ENCODE measurements around the gene LGR4.

Gene LGR4

GRCh38 chr11:27509908-27510307, 37.3 kb upstream of the LGR4 start (continued):
- TF ChIP-seq KLF17 (tag by site-specific recombination; IDR thresholded peaks at IDR 0.05) (no peak), KLF7 (tag by site-specific recombination; IDR thresholded peaks at IDR 0.05; ENCODE audit: borderline replicate concordance) (no peak), ZNF350 (tag by site-specific recombination; IDR thresholded peaks at IDR 0.05) (no peak), RBAK (tag by site-specific recombination; IDR thresholded peaks at IDR 0.05) (no peak), ZNF777 (tag by site-specific recombination; IDR thresholded peaks at IDR 0.05; ENCODE audit: borderline replicate concordance) (no peak), OSR2 (tag by site-specific recombination; IDR thresholded peaks at IDR 0.05) (no peak), ZNF660 (tag by site-specific recombination; IDR thresholded peaks at IDR 0.05) (no peak)
- TF ChIP-seq, protein P1, sequence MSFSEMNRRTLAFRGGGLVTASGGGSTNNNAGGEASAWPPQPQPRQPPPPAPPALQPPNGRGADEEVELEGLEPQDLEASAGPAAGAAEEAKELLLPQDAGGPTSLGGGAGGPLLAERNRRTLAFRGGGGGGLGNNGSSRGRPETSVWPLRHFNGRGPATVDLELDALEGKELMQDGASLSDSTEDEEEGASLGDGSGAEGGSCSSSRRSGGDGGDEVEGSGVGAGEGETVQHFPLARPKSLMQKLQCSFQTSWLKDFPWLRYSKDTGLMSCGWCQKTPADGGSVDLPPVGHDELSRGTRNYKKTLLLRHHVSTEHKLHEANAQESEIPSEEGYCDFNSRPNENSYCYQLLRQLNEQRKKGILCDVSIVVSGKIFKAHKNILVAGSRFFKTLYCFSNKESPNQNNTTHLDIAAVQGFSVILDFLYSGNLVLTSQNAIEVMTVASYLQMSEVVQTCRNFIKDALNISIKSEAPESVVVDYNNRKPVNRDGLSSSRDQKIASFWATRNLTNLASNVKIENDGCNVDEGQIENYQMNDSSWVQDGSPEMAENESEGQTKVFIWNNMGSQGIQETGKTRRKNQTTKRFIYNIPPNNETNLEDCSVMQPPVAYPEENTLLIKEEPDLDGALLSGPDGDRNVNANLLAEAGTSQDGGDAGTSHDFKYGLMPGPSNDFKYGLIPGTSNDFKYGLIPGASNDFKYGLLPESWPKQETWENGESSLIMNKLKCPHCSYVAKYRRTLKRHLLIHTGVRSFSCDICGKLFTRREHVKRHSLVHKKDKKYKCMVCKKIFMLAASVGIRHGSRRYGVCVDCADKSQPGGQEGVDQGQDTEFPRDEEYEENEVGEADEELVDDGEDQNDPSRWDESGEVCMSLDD (tag by site-specific recombination; IDR thresholded peaks at IDR 0.05): no peak

GRCh38 chr11:27507557-27508322, 35.1 kb upstream of the LGR4 start:
- peaks cover 0 to 4% of the 10 kb centered on the region in 2 experiments; a peak in 1 of 3 replicates for H3K36me3 ChIP-seq (ENCODE audit: control insufficient read depth in 2 of 2, insufficient read depth in 1 of 2, low read length in 2 of 2)
- H3K9me3 ChIP-seq (ENCODE audit: control insufficient read depth, insufficient read depth, low read depth, low read length): no peaks in the 10 kb centered on the region
- TF ChIP-seq ZNF585B (tag by site-specific recombination; IDR thresholded peaks at IDR 0.05): no peak
- TF ChIP-seq ZNF121 (tag by site-specific recombination; IDR thresholded peaks at IDR 0.05): 0 out of 2 replicates have a peak, but pooled peaks have one; percentile 45
- CTCF ChIA-PET: no interaction called here
- POLR2A ChIA-PET: no interaction called here
- H3K4me1 ChIP-seq (ENCODE audit: control insufficient read depth, insufficient read depth, low read length): no peaks in the 10 kb centered on the region
- peak overlapping the region; percentile 93 for H3K4me3 ChIP-seq (ENCODE audit: low read depth, low read length)
- no peak overlapping the region for H3K27ac ChIP-seq (ENCODE audit: extremely low read depth, low read depth, low read length)

GRCh38 chr11:27506200-27507182, 33.9 kb upstream of the LGR4 start, which contains the start of gene LIN7C:
Gene LIN7C, minus strand, starts transcription at chr11:27506769. Its CDS starts 17 bp downstream, at chr11:27506752.
- POLR2A ChIA-PET: no interaction called here
- CTCF ChIA-PET: interaction anchor here (0.6 to 1.6 kb wide), 3 partner anchors 9 to 102 kb away, joined by 3 to 5 read pairs (median 5); no protein-coding TSS in a partner anchor
- TF ChIP-seq, protein P2, sequence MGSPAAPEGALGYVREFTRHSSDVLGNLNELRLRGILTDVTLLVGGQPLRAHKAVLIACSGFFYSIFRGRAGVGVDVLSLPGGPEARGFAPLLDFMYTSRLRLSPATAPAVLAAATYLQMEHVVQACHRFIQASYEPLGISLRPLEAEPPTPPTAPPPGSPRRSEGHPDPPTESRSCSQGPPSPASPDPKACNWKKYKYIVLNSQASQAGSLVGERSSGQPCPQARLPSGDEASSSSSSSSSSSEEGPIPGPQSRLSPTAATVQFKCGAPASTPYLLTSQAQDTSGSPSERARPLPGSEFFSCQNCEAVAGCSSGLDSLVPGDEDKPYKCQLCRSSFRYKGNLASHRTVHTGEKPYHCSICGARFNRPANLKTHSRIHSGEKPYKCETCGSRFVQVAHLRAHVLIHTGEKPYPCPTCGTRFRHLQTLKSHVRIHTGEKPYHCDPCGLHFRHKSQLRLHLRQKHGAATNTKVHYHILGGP (tag by site-specific recombination; IDR thresholded peaks at IDR 0.05): no peak
- TF ChIP-seq, protein P3, sequence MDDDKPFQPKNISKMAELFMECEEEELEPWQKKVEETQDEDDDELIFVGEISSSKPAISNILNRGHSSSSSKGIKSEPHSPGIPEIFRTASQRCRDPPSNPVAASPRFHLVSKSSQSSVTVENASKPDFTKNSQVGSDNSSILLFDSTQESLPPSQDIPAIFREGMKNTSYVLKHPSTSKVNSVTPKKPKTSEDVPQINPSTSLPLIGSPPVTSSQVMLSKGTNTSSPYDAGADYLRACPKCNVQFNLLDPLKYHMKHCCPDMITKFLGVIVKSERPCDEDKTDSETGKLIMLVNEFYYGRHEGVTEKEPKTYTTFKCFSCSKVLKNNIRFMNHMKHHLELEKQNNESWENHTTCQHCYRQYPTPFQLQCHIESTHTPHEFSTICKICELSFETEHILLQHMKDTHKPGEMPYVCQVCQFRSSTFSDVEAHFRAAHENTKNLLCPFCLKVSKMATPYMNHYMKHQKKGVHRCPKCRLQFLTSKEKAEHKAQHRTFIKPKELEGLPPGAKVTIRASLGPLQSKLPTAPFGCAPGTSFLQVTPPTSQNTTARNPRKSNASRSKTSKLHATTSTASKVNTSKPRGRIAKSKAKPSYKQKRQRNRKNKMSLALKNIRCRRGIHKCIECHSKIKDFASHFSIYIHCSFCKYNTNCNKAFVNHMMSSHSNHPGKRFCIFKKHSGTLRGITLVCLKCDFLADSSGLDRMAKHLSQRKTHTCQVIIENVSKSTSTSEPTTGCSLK (tag by site-specific recombination; IDR thresholded peaks at IDR 0.05): no peak
- peak; percentile 90 for TF ChIP-seq ZNF518A (tag by site-specific recombination; conservative IDR thresholded peaks at IDR 0.05; ENCODE audit: low read depth)
- TF ChIP-seq ZNF274 (IDR thresholded peaks at IDR 0.05; ENCODE audit: low read length): no peak
- no peak for TF ChIP-seq ZNF274 (tag by site-specific recombination; IDR thresholded peaks at IDR 0.05; ENCODE audit: borderline replicate concordance)
- peak; percentile 85 for TF ChIP-seq YY2 (tag by site-specific recombination; IDR thresholded peaks at IDR 0.05)
- no peak for TF ChIP-seq ZNF324 (tag by site-specific recombination; IDR thresholded peaks at IDR 0.05)

More at GRCh38 chr11:27506200-27507182, 33.9 kb upstream of the LGR4 start, which contains the start of gene LIN7C:
- Histone ChIP-seq H3K9me3 (ENCODE audit: control insufficient read depth, insufficient read depth, low read depth, low read length) (no peaks in the 10 kb centered on the region), H3K27ac (ENCODE audit: extremely low read depth, low read depth, low read length) (peak within 1 kb of the TSS; percentile 69), H3K4me1 (ENCODE audit: control insufficient read depth, insufficient read depth, low read length) (no peaks in the 10 kb centered on the region), H3K36me3 (ENCODE audit: control insufficient read depth in 2 of 2, insufficient read depth in 1 of 2, low read length in 2 of 2) (peaks cover 0 to 11% of the 10 kb centered on the region in 2 experiments; a peak in 1 of 3 replicates), H3K4me3 (ENCODE audit: low read depth, low read length) (peak within 1 kb of the TSS; percentile 93)
